Breast epithelium (tissue), 4 donors: ENCODE measurements around the gene MEF2C. TPM values are rescaled to one million over a fixed set of nuclear protein-coding genes. Genes with fewer than 3 reads are reported as not detected.
"Not testable (repeated sequence)": the region's sequence is repeated elsewhere in the genome, so short reads cannot be mapped to it uniquely, and the experiment has no call there.

Experiments
- DNase-seq, 2 donors: peaks; one replicate each; pipeline ENCODE4 v3.0.0-alpha.2; 2019; ENCODE audit warnings: low spot score in 2 of 2
- H3K27ac ChIP-seq, 2 donors: fragments of 200-600 bp; sonication (generic) in 1 of 2; one replicate each; pipeline ENCODE4 v1.5.1; 2016 to 2019; ENCODE audit warnings: mild to moderate bottlenecking in 1 of 2
- H3K27me3 ChIP-seq, 2 donors: fragments of 200-600 bp; sonication (generic) in 1 of 2; one replicate each; pipeline versions ENCODE4 v1.5.1 to v1.6.0; 2017 to 2019; ENCODE audit warnings: control low read depth in 1 of 2, mild to moderate bottlenecking in 1 of 2
- H3K36me3 ChIP-seq: fragments of 200-600 bp; one replicate; pipeline ENCODE4 v1.5.1; 2019
- H3K4me1 ChIP-seq, 2 donors: fragments of 200-600 bp; sonication (generic); one replicate each; pipeline ENCODE4 v1.5.1; 2016 to 2019; ENCODE audit warnings: control low read depth in 1 of 2
- H3K4me3 ChIP-seq, 3 donors: fragments of 200-600 bp; sonication (generic); 1 replicate in 2 of 3; 2 replicates in 1 of 3; pipeline ENCODE4 v1.5.1; 2016 to 2019; ENCODE audit warnings: mild to moderate bottlenecking in 3 of 3, moderate library complexity in 2 of 3
- H3K9me3 ChIP-seq, 2 donors: fragments of 200-600 bp; sonication (generic) in 1 of 2; one replicate each; pipeline ENCODE4 v1.5.1; 2016 to 2019; ENCODE audit warnings: control low read depth in 1 of 2
- CTCF ChIP-seq, 3 donors: fragments of 450-650 bp; IDR thresholded peaks; one replicate each; pipeline ENCODE4 v1.5.1; 2016 to 2017; ENCODE audit warnings: antibody characterized with exemption in 3 of 3, mild to moderate bottlenecking in 3 of 3, moderate library complexity in 3 of 3
- POLR2A ChIP-seq: fragments of 450-650 bp; IDR thresholded peaks from one replicate; pipeline ENCODE4 v1.6.1; 2016; ENCODE audit warnings: antibody characterized with exemption, mild to moderate bottlenecking, moderate library complexity
- POLR2AphosphoS5 ChIP-seq, 3 donors: sonication (generic); formaldehyde crosslinking; IDR thresholded peaks; one replicate each; pipeline ENCODE4 v1.6.1; 2017; ENCODE audit warnings: antibody characterized with exemption in 3 of 3
- intact Hi-C: fragments of 100-400 bp; cut with DNase I; formaldehyde crosslinking; loops from one replicate; pipeline ENCODE4 v1.15.1; 2023; ENCODE audit warnings: low total_unique reads
- total RNA-seq, 3 donors: library from RNA; depleted of rRNA; stranded (reverse); fragments of >200 nt; gene quantifications; one replicate each; pipeline ENCODE4 v1.1.0, GENCODE V29; 2016

Gene MEF2C
- total RNA-seq, 3 donors from 2014 or later = 27.4 to 41.8 (median 32.1) TPM

- Histone ChIP-seq H3K9me3 (peaks cover 0 to 3% of the 10 kb centered on the region in 2 donors), H3K36me3 (no peaks in the 10 kb centered on the region), H3K27ac (peak overlapping the region in 1 of 2 donors; percentile 0), H3K4me1 (no peaks in the 10 kb centered on the region), H3K4me3 (no peak overlapping the region), H3K27me3 (no peaks in the 10 kb centered on the region)
- no peak for DNase-seq
- TF ChIP-seq POLR2A = no peak
- no peak for TF ChIP-seq POLR2AphosphoS5 (IDR thresholded peaks at IDR 0.05)
- TF ChIP-seq CTCF (IDR thresholded peaks at IDR 0.05) = no peak
- intact Hi-C loops = no loop called here
Measured at GRCh38 chr5:88861231-88861630, 21.8 kb downstream of the MEF2C start.

- no peak for TF ChIP-seq CTCF (IDR thresholded peaks at IDR 0.05)
- H3K4me3 ChIP-seq = no peak overlapping the region
Measured at GRCh38 chr5:88860501-88860900, 22.5 kb downstream of the MEF2C start.

GRCh38 chr5:88858392-88858791 is 24.6 kb downstream of the MEF2C start:
- H3K4me1 ChIP-seq = no peaks in the 10 kb centered on the region
- intact Hi-C loops = no loop called here
- peaks cover 0 to 3% of the 10 kb centered on the region in 2 donors for H3K9me3 ChIP-seq
- H3K27me3 ChIP-seq = no peaks in the 10 kb centered on the region
- H3K27ac ChIP-seq = no peak overlapping the region
- no peaks in the 10 kb centered on the region for H3K36me3 ChIP-seq
- DNase-seq = no peak
- H3K4me3 ChIP-seq = no peak overlapping the region
- TF ChIP-seq POLR2A = no peak
- TF ChIP-seq POLR2AphosphoS5 (IDR thresholded peaks at IDR 0.05) = no peak
- TF ChIP-seq CTCF (IDR thresholded peaks at IDR 0.05) = no peak

More at GRCh38 chr5:88860501-88860900, 22.5 kb downstream of the MEF2C start:
- H3K27ac ChIP-seq = peak overlapping the region in 1 of 2 donors; percentile 0
- H3K36me3 ChIP-seq = no peaks in the 10 kb centered on the region
- DNase-seq = no peak
- peaks cover 0 to 3% of the 10 kb centered on the region in 2 donors for H3K9me3 ChIP-seq
- H3K27me3 ChIP-seq = no peaks in the 10 kb centered on the region
- intact Hi-C loops = no loop called here
- H3K4me1 ChIP-seq = no peaks in the 10 kb centered on the region

GRCh38 chr5:88856381-88856780 is 26.6 kb downstream of the MEF2C start:
- DNase-seq, H3K4me3 ChIP-seq, H3K27me3 ChIP-seq, intact Hi-C loops, H3K4me1 ChIP-seq, H3K27ac ChIP-seq, H3K9me3 ChIP-seq, H3K36me3 ChIP-seq: not testable (repeated sequence)

GRCh38 chr5:88854769-88855168 is 28.2 kb downstream of the MEF2C start:
- intact Hi-C loops = no loop called here

More at GRCh38 chr5:88854769-88855168, 28.2 kb downstream of the MEF2C start:
- Histone ChIP-seq H3K27ac (no peak overlapping the region), H3K4me3 (no peak overlapping the region), H3K9me3 (peaks cover 0 to 3% of the 10 kb centered on the region in 2 donors), H3K4me1 (no peaks in the 10 kb centered on the region), H3K36me3 (no peaks in the 10 kb centered on the region), H3K27me3 (no peaks in the 10 kb centered on the region)
- DNase-seq = no peak
- no peak for TF ChIP-seq POLR2A
- no peak for TF ChIP-seq CTCF (IDR thresholded peaks at IDR 0.05)
- no peak for TF ChIP-seq POLR2AphosphoS5 (IDR thresholded peaks at IDR 0.05)
